H1 (cell line): Measurements from ENCODE around the gene PLPPR3. TPM values are rescaled to one million over a fixed set of nuclear protein-coding genes. Genes with fewer than 3 reads are reported as not detected.
A peak's percentile ranks its signal among the peaks of the same experiment; 100 is the strongest.

Experiments used
- CHD7 ChIP-seq: fragments of 300-600 bp; sonication (generic); IDR thresholded peaks from 2 replicates; pipeline ENCODE4 v1.7.1; 2012; ENCODE audit warnings: low read length, moderate library complexity, mild to moderate bottlenecking, inconsistent platforms; ENCODE audit not compliant: insufficient replicate concordance
- PHF8 ChIP-seq: fragments of 200-600 bp; sonication (generic); conservative IDR thresholded peaks from 2 replicates; pipeline ENCODE4 v1.7.1; 2012; ENCODE audit warnings: low read depth, mild to moderate bottlenecking, inconsistent platforms, low read length, moderate library complexity
- RNF2 ChIP-seq: fragments of 200-900, 300-1000 bp; sonication (generic); IDR thresholded peaks from 2 replicates; pipeline ENCODE4 v1.7.1; 2016; ENCODE audit warnings: borderline replicate concordance, low read depth, mild to moderate bottlenecking, antibody characterized with exemption, low read length; ENCODE audit not compliant: poor library complexity, severe bottlenecking; ENCODE audit errors: missing control alignments
- polyA plus RNA-seq, 7 experiments: library from polyadenylated mRNA; depleted of rRNA in 3 of 7; stranded (reverse) in 5 of 7; unstranded in 2 of 7; fragments of >200 nt in 5 of 7; fragments of 200-250 nt in 2 of 7; gene quantifications; 1 replicate in 5 of 7; 2 replicates in 1 of 7; 4 replicates in 1 of 7; pipeline versions ENCODE4 v1.2.1 to v1.2.3, GENCODE V29; 2011 to 2013; ENCODE audit warnings: missing spikeins in 2 of 7, mixed read lengths in 2 of 7
- total RNA-seq: library from RNA; stranded (reverse); fragmentation: NEBNext Ultra II Directional; extraction: Animal tissue kit (Norgen Biotek cat#: 25700); gene quantifications from 2 replicates; pipeline ENCODE4 v1.2.1, GENCODE V29; 2021

PLPPR3 gene
- total and polyA plus RNA-seq, 2 of the 8 experiments (the other 6 are each of a cell fraction or from before 2014, with no cell fraction given) = 71.7 to 76.4 TPM

GRCh38 chr19:821825-822503, at the start of gene PLPPR3 (continued):
- no peak for TF ChIP-seq CHD7
- TF ChIP-seq PHF8 = 0 out of 2 replicates have a peak, but pooled peaks have one; percentile 25
- no peak for TF ChIP-seq RNF2
